ENCODE results near the gene MYL11.

GRCh38 chr16:30379158-30379783, 4.7 kb downstream of the MYL11 start:
- TF ChIP-seq POLR2AphosphoS5 (IDR thresholded peaks at IDR 0.05; ENCODE audit: low read depth, low read length) (no peak), CTCF (IDR thresholded peaks at IDR 0.05) (no peak), REST (IDR thresholded peaks at IDR 0.05; ENCODE audit: insufficient read depth in 1 of 2, low read depth in 2 of 2, low read length in 1 of 2) (no peak), SIN3A (IDR thresholded peaks at IDR 0.05; ENCODE audit: borderline replicate concordance, insufficient read depth, low read depth, low read length) (no peak)
